WTC11 (cell line): ENCODE results near the gene GPRC5C. TPM values are rescaled to one million over a fixed set of nuclear protein-coding genes. Genes with fewer than 3 reads are reported as not detected.

Source experiments
- ATAC-seq: fragments of 200-7000 bp; cut with Tn5 transposase; 2 replicates; pipeline ENCODE4 v1.10.0; 2021; ENCODE audit warnings: mild to moderate bottlenecking, moderate library complexity
- CTCF ChIA-PET: fragments of 300-600 bp; sonication (Branson Sonifier 250); formaldehyde crosslinking; loops from one replicate; lab custom pipeline; 2021; ENCODE audit warnings: antibody characterized with exemption; lab: Charles Lee
- POLR2A ChIA-PET: fragments of 350-600 bp; sonication (Branson Sonifier 250); formaldehyde crosslinking; loops from one replicate; lab custom pipeline; 2021; ENCODE audit warnings: antibody characterized with exemption; lab: Charles Lee
- DNase-seq: peaks from one replicate; pipeline ENCODE4 v3.0.0; 2021; ENCODE audit warnings: low spot score
- H3K27ac Mint-ChIP-seq: 2 replicates; pipeline ENCODE4 v1.8.0; 2021; ENCODE audit warnings: mixed read lengths
- H3K27me3 Mint-ChIP-seq: 2 replicates; pipeline ENCODE4 v1.8.0; 2021; ENCODE audit warnings: low read depth, mild to moderate bottlenecking, moderate library complexity, mixed read lengths
- H3K36me3 Mint-ChIP-seq: 2 replicates; pipeline ENCODE4 v1.8.0; 2021; ENCODE audit warnings: mixed read lengths
- H3K4me1 Mint-ChIP-seq: 2 replicates; pipeline ENCODE4 v1.8.0; 2022; ENCODE audit warnings: mixed read lengths
- H3K4me3 Mint-ChIP-seq: 2 replicates; pipeline ENCODE4 v1.8.0; 2021; ENCODE audit warnings: mild to moderate bottlenecking, moderate library complexity, mixed read lengths
- H3K9me3 Mint-ChIP-seq: 2 replicates; pipeline ENCODE4 v1.8.0; 2021; ENCODE audit warnings: mixed read lengths
- ELF4 ChIP-seq: sonication (generic); formaldehyde crosslinking; IDR thresholded peaks from 2 replicates; pipeline ENCODE4 v1.8.1; 2022; ENCODE audit warnings: low read depth, mild to moderate bottlenecking, moderate library complexity, missing genetic modification reagents
- ESRRA ChIP-seq: sonication (generic); formaldehyde crosslinking; IDR thresholded peaks from 2 replicates; pipeline ENCODE4 v1.8.1; 2022; ENCODE audit warnings: mild to moderate bottlenecking, missing genetic modification reagents, borderline replicate concordance
- FOXP1 ChIP-seq: sonication (generic); formaldehyde crosslinking; IDR thresholded peaks from 2 replicates; pipeline ENCODE4 v1.8.0; 2022; ENCODE audit warnings: missing genetic modification reagents, mild to moderate bottlenecking, moderate library complexity, borderline replicate concordance
- GABPB1 ChIP-seq: sonication (generic); formaldehyde crosslinking; IDR thresholded peaks from 2 replicates; pipeline ENCODE4 v1.8.1; 2023; ENCODE audit warnings: mild to moderate bottlenecking, missing genetic modification reagents
- HMGA2 ChIP-seq: fragments of 250-450 bp; sonication (Bioruptor Pico); IDR thresholded peaks from 2 replicates; pipeline ENCODE4 v1.4.0; 2021; ENCODE audit warnings: mild to moderate bottlenecking, moderate library complexity
- NR2C2 ChIP-seq: sonication (generic); formaldehyde crosslinking; IDR thresholded peaks from 2 replicates; pipeline ENCODE4 v1.8.0; 2022; ENCODE audit warnings: mild to moderate bottlenecking, missing genetic modification reagents
- SMAD4 ChIP-seq: sonication (generic); formaldehyde crosslinking; IDR thresholded peaks from 2 replicates; pipeline ENCODE4 v1.8.0; 2022; ENCODE audit warnings: mild to moderate bottlenecking, missing genetic modification reagents
- SOX15 ChIP-seq: fragments of 250-450 bp; sonication (Bioruptor Pico); IDR thresholded peaks from 2 replicates; pipeline ENCODE4 v1.9.0; 2021; ENCODE audit warnings: mild to moderate bottlenecking
- ZNF416 ChIP-seq: fragments of 250-450 bp; sonication (Bioruptor Pico); IDR thresholded peaks from 2 replicates; pipeline ENCODE4 v1.9.0; 2021; ENCODE audit warnings: mild to moderate bottlenecking, inconsistent platforms
- ZNF423 ChIP-seq: fragments of 250-450 bp; sonication (Bioruptor Pico); IDR thresholded peaks from 2 replicates; pipeline ENCODE4 v2.1.2; 2022; ENCODE audit warnings: mild to moderate bottlenecking, moderate library complexity
- total RNA-seq: library from RNA; stranded (reverse); gene quantifications from 3 replicates; pipeline ENCODE4 v1.2.3, GENCODE V29; 2021
- TF ChIP-seq, protein P1 (sequence below): sonication (generic); formaldehyde crosslinking; IDR thresholded peaks from 2 replicates; pipeline ENCODE4 v1.8.1; 2022; ENCODE audit warnings: missing genetic modification reagents, borderline replicate concordance
- TF ChIP-seq, protein P2 (sequence below): fragments of 200-600 bp; IDR thresholded peaks from 2 replicates; pipeline ENCODE4 v1.8.0; 2022; ENCODE audit warnings: antibody characterized with exemption
- TF ChIP-seq, protein P3 (sequence below): sonication (generic); formaldehyde crosslinking; IDR thresholded peaks from 2 replicates; pipeline ENCODE4 v1.8.1; 2022; ENCODE audit warnings: low read depth, mild to moderate bottlenecking, moderate library complexity, missing genetic modification reagents, borderline replicate concordance
- TF ChIP-seq, protein P4 (sequence below): fragments of 250-450 bp; sonication (Bioruptor Pico); IDR thresholded peaks from 2 replicates; pipeline ENCODE4 v1.9.0; 2021; ENCODE audit warnings: mild to moderate bottlenecking, borderline replicate concordance
- TF ChIP-seq, protein P5 (sequence below): fragments of 250-450 bp; sonication (Bioruptor Pico); IDR thresholded peaks from 2 replicates; pipeline ENCODE4 v1.9.0; 2021; ENCODE audit warnings: mild to moderate bottlenecking
- TF ChIP-seq, protein P6 (sequence below): sonication (generic); formaldehyde crosslinking; IDR thresholded peaks from 2 replicates; pipeline ENCODE4 v1.8.1; 2022; ENCODE audit warnings: mild to moderate bottlenecking, moderate library complexity, missing genetic modification reagents
- TF ChIP-seq, protein P7 (sequence below): sonication (generic); formaldehyde crosslinking; IDR thresholded peaks from 2 replicates; pipeline ENCODE4 v1.8.0; 2023; ENCODE audit warnings: missing genetic modification reagents
- TF ChIP-seq, protein P8 (sequence below): sonication (generic); formaldehyde crosslinking; IDR thresholded peaks from 2 replicates; pipeline ENCODE4 v1.8.1; 2023; ENCODE audit warnings: mild to moderate bottlenecking, missing genetic modification reagents
- TF ChIP-seq, protein P9 (sequence below): sonication (generic); formaldehyde crosslinking; IDR thresholded peaks from 2 replicates; pipeline ENCODE4 v1.8.1; 2023; ENCODE audit warnings: mild to moderate bottlenecking, moderate library complexity, missing genetic modification reagents

The GPRC5C gene
- total RNA-seq, 1 experiment from 2014 or later, result 19.6 TPM

DNA sequence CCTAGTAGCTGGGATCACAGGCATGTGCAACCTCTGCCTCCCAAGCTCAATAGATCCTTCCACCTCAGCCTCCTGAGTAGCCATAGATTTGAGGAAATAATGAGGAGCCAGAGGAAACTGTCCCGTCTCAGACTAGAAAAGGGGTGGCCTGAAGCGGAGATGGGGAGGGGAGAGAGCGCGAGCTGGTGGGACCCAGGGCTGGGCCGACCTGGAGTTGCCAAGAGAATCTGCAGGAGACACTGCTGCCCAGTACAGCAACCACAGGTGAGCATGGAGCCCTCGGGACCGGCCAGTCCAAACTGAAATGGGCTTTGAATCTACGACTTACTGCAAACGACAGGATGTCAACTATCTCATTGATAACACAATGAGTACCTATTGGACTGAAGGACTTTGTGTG lies 58.8 kb downstream of the GPRC5C start:
- Mint-ChIP-seq H3K27ac (no peak overlapping the region), H3K4me3 (no peak overlapping the region), H3K27me3 (peaks cover 13% of the 10 kb centered on the region), H3K36me3 (peaks cover 9% of the 10 kb centered on the region), H3K4me1 (peaks cover 3% of the 10 kb centered on the region; the same call in 1 of the 2 replicates), H3K9me3 (peaks cover 26% of the 10 kb centered on the region)
- ChIA-PET POLR2A (interaction anchor here (0.7 kb wide), 1 partner anchor 92 kb away, joined by 3 read pairs; no protein-coding TSS in a partner anchor), CTCF (interaction anchor here (1.2 to 2.9 kb wide), 3 partner anchors 111 to 129 kb away, joined by 4 to 22 read pairs (median 6); partner anchors contain the start of genes BTBD17 and GPR142)
- ATAC-seq, result no peak
- DNase-seq, result no peak
- TF ChIP-seq, protein P1, sequence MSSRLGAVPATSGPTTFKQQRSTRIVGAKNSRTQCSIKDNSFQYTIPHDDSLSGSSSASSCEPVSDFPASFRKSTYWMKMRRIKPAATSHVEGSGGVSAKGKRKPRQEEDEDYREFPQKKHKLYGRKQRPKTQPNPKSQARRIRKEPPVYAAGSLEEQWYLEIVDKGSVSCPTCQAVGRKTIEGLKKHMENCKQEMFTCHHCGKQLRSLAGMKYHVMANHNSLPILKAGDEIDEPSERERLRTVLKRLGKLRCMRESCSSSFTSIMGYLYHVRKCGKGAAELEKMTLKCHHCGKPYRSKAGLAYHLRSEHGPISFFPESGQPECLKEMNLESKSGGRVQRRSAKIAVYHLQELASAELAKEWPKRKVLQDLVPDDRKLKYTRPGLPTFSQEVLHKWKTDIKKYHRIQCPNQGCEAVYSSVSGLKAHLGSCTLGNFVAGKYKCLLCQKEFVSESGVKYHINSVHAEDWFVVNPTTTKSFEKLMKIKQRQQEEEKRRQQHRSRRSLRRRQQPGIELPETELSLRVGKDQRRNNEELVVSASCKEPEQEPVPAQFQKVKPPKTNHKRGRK, result no peak
- TF ChIP-seq, protein P2, sequence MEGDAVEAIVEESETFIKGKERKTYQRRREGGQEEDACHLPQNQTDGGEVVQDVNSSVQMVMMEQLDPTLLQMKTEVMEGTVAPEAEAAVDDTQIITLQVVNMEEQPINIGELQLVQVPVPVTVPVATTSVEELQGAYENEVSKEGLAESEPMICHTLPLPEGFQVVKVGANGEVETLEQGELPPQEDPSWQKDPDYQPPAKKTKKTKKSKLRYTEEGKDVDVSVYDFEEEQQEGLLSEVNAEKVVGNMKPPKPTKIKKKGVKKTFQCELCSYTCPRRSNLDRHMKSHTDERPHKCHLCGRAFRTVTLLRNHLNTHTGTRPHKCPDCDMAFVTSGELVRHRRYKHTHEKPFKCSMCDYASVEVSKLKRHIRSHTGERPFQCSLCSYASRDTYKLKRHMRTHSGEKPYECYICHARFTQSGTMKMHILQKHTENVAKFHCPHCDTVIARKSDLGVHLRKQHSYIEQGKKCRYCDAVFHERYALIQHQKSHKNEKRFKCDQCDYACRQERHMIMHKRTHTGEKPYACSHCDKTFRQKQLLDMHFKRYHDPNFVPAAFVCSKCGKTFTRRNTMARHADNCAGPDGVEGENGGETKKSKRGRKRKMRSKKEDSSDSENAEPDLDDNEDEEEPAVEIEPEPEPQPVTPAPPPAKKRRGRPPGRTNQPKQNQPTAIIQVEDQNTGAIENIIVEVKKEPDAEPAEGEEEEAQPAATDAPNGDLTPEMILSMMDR, result no peak
- no peak for TF ChIP-seq ESRRA
- TF ChIP-seq, protein P3, sequence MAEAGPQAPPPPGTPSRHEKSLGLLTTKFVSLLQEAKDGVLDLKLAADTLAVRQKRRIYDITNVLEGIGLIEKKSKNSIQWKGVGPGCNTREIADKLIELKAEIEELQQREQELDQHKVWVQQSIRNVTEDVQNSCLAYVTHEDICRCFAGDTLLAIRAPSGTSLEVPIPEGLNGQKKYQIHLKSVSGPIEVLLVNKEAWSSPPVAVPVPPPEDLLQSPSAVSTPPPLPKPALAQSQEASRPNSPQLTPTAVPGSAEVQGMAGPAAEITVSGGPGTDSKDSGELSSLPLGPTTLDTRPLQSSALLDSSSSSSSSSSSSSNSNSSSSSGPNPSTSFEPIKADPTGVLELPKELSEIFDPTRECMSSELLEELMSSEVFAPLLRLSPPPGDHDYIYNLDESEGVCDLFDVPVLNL, result no peak
- TF ChIP-seq, protein P4, sequence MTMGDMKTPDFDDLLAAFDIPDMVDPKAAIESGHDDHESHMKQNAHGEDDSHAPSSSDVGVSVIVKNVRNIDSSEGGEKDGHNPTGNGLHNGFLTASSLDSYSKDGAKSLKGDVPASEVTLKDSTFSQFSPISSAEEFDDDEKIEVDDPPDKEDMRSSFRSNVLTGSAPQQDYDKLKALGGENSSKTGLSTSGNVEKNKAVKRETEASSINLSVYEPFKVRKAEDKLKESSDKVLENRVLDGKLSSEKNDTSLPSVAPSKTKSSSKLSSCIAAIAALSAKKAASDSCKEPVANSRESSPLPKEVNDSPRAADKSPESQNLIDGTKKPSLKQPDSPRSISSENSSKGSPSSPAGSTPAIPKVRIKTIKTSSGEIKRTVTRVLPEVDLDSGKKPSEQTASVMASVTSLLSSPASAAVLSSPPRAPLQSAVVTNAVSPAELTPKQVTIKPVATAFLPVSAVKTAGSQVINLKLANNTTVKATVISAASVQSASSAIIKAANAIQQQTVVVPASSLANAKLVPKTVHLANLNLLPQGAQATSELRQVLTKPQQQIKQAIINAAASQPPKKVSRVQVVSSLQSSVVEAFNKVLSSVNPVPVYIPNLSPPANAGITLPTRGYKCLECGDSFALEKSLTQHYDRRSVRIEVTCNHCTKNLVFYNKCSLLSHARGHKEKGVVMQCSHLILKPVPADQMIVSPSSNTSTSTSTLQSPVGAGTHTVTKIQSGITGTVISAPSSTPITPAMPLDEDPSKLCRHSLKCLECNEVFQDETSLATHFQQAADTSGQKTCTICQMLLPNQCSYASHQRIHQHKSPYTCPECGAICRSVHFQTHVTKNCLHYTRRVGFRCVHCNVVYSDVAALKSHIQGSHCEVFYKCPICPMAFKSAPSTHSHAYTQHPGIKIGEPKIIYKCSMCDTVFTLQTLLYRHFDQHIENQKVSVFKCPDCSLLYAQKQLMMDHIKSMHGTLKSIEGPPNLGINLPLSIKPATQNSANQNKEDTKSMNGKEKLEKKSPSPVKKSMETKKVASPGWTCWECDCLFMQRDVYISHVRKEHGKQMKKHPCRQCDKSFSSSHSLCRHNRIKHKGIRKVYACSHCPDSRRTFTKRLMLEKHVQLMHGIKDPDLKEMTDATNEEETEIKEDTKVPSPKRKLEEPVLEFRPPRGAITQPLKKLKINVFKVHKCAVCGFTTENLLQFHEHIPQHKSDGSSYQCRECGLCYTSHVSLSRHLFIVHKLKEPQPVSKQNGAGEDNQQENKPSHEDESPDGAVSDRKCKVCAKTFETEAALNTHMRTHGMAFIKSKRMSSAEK, result no peak
- no peak for TF ChIP-seq ELF4 (CRISPR knock-in tag)
- TF ChIP-seq, protein P5, sequence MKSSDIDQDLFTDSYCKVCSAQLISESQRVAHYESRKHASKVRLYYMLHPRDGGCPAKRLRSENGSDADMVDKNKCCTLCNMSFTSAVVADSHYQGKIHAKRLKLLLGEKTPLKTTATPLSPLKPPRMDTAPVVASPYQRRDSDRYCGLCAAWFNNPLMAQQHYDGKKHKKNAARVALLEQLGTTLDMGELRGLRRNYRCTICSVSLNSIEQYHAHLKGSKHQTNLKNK (CRISPR knock-in tag), result no peak
- no peak for TF ChIP-seq GABPB1 (CRISPR knock-in tag)
- no peak for TF ChIP-seq SMAD4 (CRISPR knock-in tag)
- no peak for TF ChIP-seq FOXP1 (CRISPR knock-in tag)
- TF ChIP-seq HMGA2 (CRISPR knock-in tag), result no peak
- TF ChIP-seq, protein P6, sequence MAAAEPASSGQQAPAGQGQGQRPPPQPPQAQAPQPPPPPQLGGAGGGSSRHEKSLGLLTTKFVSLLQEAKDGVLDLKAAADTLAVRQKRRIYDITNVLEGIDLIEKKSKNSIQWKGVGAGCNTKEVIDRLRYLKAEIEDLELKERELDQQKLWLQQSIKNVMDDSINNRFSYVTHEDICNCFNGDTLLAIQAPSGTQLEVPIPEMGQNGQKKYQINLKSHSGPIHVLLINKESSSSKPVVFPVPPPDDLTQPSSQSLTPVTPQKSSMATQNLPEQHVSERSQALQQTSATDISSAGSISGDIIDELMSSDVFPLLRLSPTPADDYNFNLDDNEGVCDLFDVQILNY (CRISPR knock-in tag), result no peak
- TF ChIP-seq, protein P7, sequence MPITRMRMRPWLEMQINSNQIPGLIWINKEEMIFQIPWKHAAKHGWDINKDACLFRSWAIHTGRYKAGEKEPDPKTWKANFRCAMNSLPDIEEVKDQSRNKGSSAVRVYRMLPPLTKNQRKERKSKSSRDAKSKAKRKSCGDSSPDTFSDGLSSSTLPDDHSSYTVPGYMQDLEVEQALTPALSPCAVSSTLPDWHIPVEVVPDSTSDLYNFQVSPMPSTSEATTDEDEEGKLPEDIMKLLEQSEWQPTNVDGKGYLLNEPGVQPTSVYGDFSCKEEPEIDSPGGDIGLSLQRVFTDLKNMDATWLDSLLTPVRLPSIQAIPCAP (CRISPR knock-in tag), result no peak
- no peak for TF ChIP-seq ZNF416 (CRISPR knock-in tag)

DNA sequence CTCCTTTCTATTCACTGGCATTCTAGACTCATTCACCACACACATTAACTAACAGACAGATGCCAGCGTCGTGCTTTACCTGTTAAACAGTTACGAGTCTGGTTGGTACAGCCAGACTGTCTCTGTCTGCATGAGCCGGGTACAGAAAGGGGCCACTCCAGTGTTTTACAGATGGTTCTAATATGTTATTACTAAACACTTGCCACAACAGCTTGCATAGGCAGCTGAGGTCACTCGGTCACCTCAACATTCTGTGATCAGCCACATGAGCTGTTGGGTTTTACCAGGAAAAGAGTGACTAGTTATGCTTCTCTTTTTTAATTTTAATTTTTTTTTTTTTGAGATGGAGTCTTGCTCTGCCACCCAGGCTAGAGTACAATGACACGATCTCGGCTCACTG lies 59.7 kb downstream of the GPRC5C start:
- Mint-ChIP-seq H3K27me3 (peaks cover 13% of the 10 kb centered on the region), H3K9me3 (peaks cover 26% of the 10 kb centered on the region), H3K4me1 (peaks cover 3% of the 10 kb centered on the region; the same call in 1 of the 2 replicates), H3K4me3 (no peak overlapping the region), H3K27ac (no peak overlapping the region), H3K36me3 (peaks cover 9% of the 10 kb centered on the region)
- POLR2A ChIA-PET, result no interaction called here
- DNase-seq, result no peak
- ATAC-seq, result no peak
- CTCF ChIA-PET, result interaction anchor here (0.7 to 2.9 kb wide), 5 partner anchors 111 to 186 kb away, joined by 3 to 22 read pairs (median 4); partner anchors contain the start of genes BTBD17 and GPR142
- no peak for TF ChIP-seq ZNF423 (CRISPR knock-in tag)
- TF ChIP-seq, protein P8, sequence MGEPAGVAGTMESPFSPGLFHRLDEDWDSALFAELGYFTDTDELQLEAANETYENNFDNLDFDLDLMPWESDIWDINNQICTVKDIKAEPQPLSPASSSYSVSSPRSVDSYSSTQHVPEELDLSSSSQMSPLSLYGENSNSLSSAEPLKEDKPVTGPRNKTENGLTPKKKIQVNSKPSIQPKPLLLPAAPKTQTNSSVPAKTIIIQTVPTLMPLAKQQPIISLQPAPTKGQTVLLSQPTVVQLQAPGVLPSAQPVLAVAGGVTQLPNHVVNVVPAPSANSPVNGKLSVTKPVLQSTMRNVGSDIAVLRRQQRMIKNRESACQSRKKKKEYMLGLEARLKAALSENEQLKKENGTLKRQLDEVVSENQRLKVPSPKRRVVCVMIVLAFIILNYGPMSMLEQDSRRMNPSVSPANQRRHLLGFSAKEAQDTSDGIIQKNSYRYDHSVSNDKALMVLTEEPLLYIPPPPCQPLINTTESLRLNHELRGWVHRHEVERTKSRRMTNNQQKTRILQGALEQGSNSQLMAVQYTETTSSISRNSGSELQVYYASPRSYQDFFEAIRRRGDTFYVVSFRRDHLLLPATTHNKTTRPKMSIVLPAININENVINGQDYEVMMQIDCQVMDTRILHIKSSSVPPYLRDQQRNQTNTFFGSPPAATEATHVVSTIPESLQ (CRISPR knock-in tag), result no peak
- TF ChIP-seq, protein P9, sequence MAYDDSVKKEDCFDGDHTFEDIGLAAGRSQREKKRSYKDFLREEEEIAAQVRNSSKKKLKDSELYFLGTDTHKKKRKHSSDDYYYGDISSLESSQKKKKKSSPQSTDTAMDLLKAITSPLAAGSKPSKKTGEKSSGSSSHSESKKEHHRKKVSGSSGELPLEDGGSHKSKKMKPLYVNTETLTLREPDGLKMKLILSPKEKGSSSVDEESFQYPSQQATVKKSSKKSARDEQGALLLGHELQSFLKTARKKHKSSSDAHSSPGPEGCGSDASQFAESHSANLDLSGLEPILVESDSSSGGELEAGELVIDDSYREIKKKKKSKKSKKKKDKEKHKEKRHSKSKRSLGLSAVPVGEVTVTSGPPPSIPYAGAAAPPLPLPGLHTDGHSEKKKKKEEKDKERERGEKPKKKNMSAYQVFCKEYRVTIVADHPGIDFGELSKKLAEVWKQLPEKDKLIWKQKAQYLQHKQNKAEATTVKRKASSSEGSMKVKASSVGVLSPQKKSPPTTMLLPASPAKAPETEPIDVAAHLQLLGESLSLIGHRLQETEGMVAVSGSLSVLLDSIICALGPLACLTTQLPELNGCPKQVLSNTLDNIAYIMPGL (CRISPR knock-in tag), result no peak
- TF ChIP-seq SOX15, result no peak
- TF ChIP-seq, protein P6 (CRISPR knock-in tag), result no peak
- TF ChIP-seq NR2C2 (CRISPR knock-in tag), result no peak
